Measurements from ENCODE around the gene RETREG2. TPM values are rescaled to one million over a fixed set of nuclear protein-coding genes. Genes with fewer than 3 reads are reported as not detected.

The RETREG2 gene
- polyA plus RNA-seq, 1 donor from 2014 or later, result 55.6 TPM

- no peaks in the 10 kb centered on the region for H3K9me3 Mint-ChIP-seq
- peak overlapping the region; percentile 76 to 97 (median 97) for H3K27ac Mint-ChIP-seq
- no peaks in the 10 kb centered on the region for H3K27me3 Mint-ChIP-seq
- H3K4me3 Mint-ChIP-seq, result peak overlapping the region; percentile 81 to 97 (median 96)
- H3K4me1 Mint-ChIP-seq, result peaks cover 17 to 39% (median 33%) of the 10 kb centered on the region in 3 donors
- no peaks in the 10 kb centered on the region for H3K36me3 Mint-ChIP-seq
Observed at GRCh38 chr2:219175486-219175885, 2.6 kb upstream of the RETREG2 start.

GRCh38 chr2:219175928-219176817 lies 1.9 kb upstream of the RETREG2 start:
- Mint-ChIP-seq H3K9me3 (no peaks in the 10 kb centered on the region), H3K27me3 (no peaks in the 10 kb centered on the region), H3K27ac (peak overlapping the region; percentile 97 to 100 (median 100)), H3K4me1 (peaks cover 15 to 36% (median 31%) of the 10 kb centered on the region in 3 donors), H3K4me3 (peak overlapping the region; percentile 95 to 98 (median 97)), H3K36me3 (peaks cover 2% of the 10 kb centered on the region)

- Mint-ChIP-seq H3K4me1 (peaks cover 15 to 31% (median 29%) of the 10 kb centered on the region in 3 donors), H3K27me3 (no peaks in the 10 kb centered on the region), H3K36me3 (peaks cover 2% of the 10 kb centered on the region), H3K9me3 (no peaks in the 10 kb centered on the region), H3K27ac (peak within 1 kb of the TSS; percentile 97 to 100 (median 100)), H3K4me3 (peak within 1 kb of the TSS; percentile 95 to 98 (median 97))
Observed at GRCh38 chr2:219176818-219177551, 1.1 kb upstream of the RETREG2 start, which contains the start of gene CNPPD1. Gene CNPPD1, minus strand, starts transcription at chr2:219176925. Its CDS starts 97 bp downstream, at chr2:219176828.

GRCh38 chr2:219178377-219179175 lies 501 bp downstream of the RETREG2 start:
- Mint-ChIP-seq H3K4me1 (peaks cover 15 to 32% (median 26%) of the 10 kb centered on the region in 3 donors), H3K27ac (peak overlapping the region; percentile 92 to 100 (median 94)), H3K9me3 (no peaks in the 10 kb centered on the region), H3K36me3 (peaks cover 2% of the 10 kb centered on the region), H3K4me3 (peak overlapping the region; percentile 83 to 98 (median 96)), H3K27me3 (no peaks in the 10 kb centered on the region)

- Mint-ChIP-seq H3K4me3 (peak overlapping the region; percentile 52 to 98 (median 96)), H3K27me3 (no peaks in the 10 kb centered on the region), H3K4me1 (peaks cover 13 to 24% (median 15%) of the 10 kb centered on the region in 3 donors), H3K36me3 (peaks cover 3% of the 10 kb centered on the region), H3K9me3 (no peaks in the 10 kb centered on the region), H3K27ac (peak overlapping the region in 2 of 3 donors; percentile 92 to 94)
Observed at GRCh38 chr2:219179601-219180465, 1.8 kb downstream of the RETREG2 start.

GRCh38 chr2:219180961-219181360 lies 2.9 kb downstream of the RETREG2 start:
- Mint-ChIP-seq H3K27me3 (no peaks in the 10 kb centered on the region), H3K4me3 (peak overlapping the region in 2 of 4 donors; percentile 26 to 97), H3K9me3 (no peaks in the 10 kb centered on the region), H3K27ac (peak overlapping the region in 1 of 3 donors; percentile 92), H3K4me1 (peaks cover 11 to 20% (median 19%) of the 10 kb centered on the region in 3 donors), H3K36me3 (peaks cover 3% of the 10 kb centered on the region)

DNA sequence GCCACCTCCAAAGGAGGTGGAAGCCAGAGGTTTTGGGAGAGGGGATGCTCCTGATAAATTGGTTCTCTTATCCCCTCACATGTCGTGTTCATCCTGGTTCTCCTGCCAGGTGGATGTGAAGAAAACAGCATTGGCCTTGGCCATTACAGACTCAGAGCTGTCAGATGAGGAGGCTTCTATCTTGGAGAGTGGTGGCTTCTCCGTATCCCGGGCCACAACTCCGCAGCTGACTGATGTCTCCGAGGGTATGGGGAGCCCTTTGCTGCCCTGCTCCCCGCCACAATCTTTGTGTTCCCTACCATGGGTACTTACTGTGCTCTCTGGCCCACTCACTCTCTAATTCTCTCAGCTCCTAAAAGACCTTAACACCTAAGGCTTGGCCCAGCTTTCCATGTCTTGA lies 3.5 kb downstream of the RETREG2 start:
- H3K27me3 Mint-ChIP-seq, result no peaks in the 10 kb centered on the region
- no peak overlapping the region for H3K27ac Mint-ChIP-seq
- peaks cover 3% of the 10 kb centered on the region for H3K36me3 Mint-ChIP-seq
- peaks cover 9 to 18% (median 17%) of the 10 kb centered on the region in 3 donors for H3K4me1 Mint-ChIP-seq
- no peaks in the 10 kb centered on the region for H3K9me3 Mint-ChIP-seq
- peak overlapping the region in 2 of 4 donors; percentile 30 to 34 for H3K4me3 Mint-ChIP-seq

GRCh38 chr2:219182331-219183150 lies 4.5 kb downstream of the RETREG2 start:
- H3K4me3 Mint-ChIP-seq, result peak overlapping the region in 1 of 4 donors; percentile 55
- peaks cover 3% of the 10 kb centered on the region for H3K36me3 Mint-ChIP-seq
- no peaks in the 10 kb centered on the region for H3K27me3 Mint-ChIP-seq
- peaks cover 15 to 24% (median 23%) of the 10 kb centered on the region in 3 donors for H3K4me1 Mint-ChIP-seq
- no peaks in the 10 kb centered on the region for H3K9me3 Mint-ChIP-seq
- no peak overlapping the region for H3K27ac Mint-ChIP-seq

DNA sequence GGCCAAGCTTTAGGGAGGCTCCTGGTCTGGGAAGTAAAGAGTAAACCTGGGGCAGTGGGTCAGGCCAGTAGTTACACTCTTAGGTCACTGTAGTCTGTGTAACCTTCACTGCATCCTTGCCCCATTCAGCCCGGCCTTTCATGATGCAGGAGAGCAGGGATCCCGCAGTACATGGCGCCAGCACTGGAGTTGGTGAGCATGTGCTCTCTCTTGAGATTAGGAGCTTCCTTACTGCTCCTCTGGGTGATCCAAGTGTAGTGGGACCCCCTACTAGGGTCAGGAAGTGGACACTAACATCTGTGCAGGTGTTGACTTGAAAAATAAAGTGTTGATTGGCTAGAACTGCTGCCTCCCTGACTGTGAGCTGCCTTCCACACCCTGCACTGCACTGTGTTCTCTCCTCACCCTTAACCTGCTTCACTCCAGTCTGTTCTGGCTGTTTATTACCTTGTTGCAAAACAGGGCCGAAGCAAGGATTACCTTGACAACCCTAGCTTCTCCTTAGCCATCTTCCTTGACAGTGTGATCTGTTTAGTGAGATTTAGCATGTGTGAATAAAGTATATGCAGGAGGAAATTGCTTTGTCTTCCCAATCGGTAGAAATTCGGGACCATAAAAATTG lies 5.2 kb downstream of the RETREG2 start:
- Mint-ChIP-seq H3K27ac (peak overlapping the region in 1 of 3 donors; percentile 85), H3K36me3 (peaks cover 3% of the 10 kb centered on the region), H3K4me1 (peaks cover 15 to 24% (median 23%) of the 10 kb centered on the region in 3 donors), H3K27me3 (no peaks in the 10 kb centered on the region), H3K4me3 (peak overlapping the region in 1 of 4 donors; percentile 13), H3K9me3 (no peaks in the 10 kb centered on the region)

- Mint-ChIP-seq H3K36me3 (peaks cover 3% of the 10 kb centered on the region), H3K9me3 (no peaks in the 10 kb centered on the region), H3K4me1 (peaks cover 9 to 19% (median 18%) of the 10 kb centered on the region in 3 donors), H3K27ac (peak overlapping the region in 2 of 3 donors; percentile 28 to 63), H3K27me3 (no peaks in the 10 kb centered on the region), H3K4me3 (peak overlapping the region in 1 of 4 donors; percentile 42)
Observed at GRCh38 chr2:219184121-219184520, 6.0 kb downstream of the RETREG2 start.

GRCh38 chr2:219186754-219187456 lies 8.8 kb downstream of the RETREG2 start:
- Mint-ChIP-seq H3K9me3 (no peaks in the 10 kb centered on the region), H3K27me3 (no peaks in the 10 kb centered on the region), H3K4me3 (peak overlapping the region in 1 of 4 donors; percentile 15), H3K36me3 (peaks cover 2% of the 10 kb centered on the region), H3K4me1 (peaks cover 6 to 15% (median 11%) of the 10 kb centered on the region in 3 donors), H3K27ac (no peak overlapping the region)

GRCh38 chr2:219197388-219197787 lies 19.3 kb downstream of the RETREG2 start:
- Mint-ChIP-seq H3K4me1 (no peaks in the 10 kb centered on the region), H3K4me3 (no peak overlapping the region), H3K27ac (no peak overlapping the region), H3K36me3 (no peaks in the 10 kb centered on the region), H3K9me3 (no peaks in the 10 kb centered on the region), H3K27me3 (no peaks in the 10 kb centered on the region)

All from IgD-negative memory B cell (primary cell).